Activated CD4-positive, alpha-beta T cell treated with anti-CD3 and anti-CD28 coated beads for 36 hours (primary cell): ENCODE measurements around the gene MTO1. TPM values are rescaled to one million over a fixed set of nuclear protein-coding genes. Genes with fewer than 3 reads are reported as not detected.
"Not testable (repeated sequence)": the region's sequence is repeated elsewhere in the genome, so short reads cannot be mapped to it uniquely, and the experiment has no call there.

ENCODE experiments used
- ATAC-seq: fragments of 200-7000 bp; cut with Tn5 transposase; one replicate; pipeline ENCODE4 v1.10.0; 2021; ENCODE audit warnings: mild to moderate bottlenecking, moderate library complexity
- CTCF ChIA-PET: fragments of 350-600 bp; sonication (Branson Sonifier 250); formaldehyde crosslinking; loops from one replicate; lab custom pipeline; 2021; ENCODE audit warnings: antibody characterized with exemption; lab: Charles Lee
- POLR2A ChIA-PET: fragments of 350-600 bp; sonication (Branson Sonifier 250); formaldehyde crosslinking; loops from one replicate; lab custom pipeline; 2021; ENCODE audit warnings: antibody characterized with exemption, inconsistent platforms; lab: Charles Lee
- DNase-seq: peaks from one replicate; pipeline ENCODE4 v3.0.0-alpha.2; 2020
- H3K27ac Mint-ChIP-seq: one replicate; pipeline ENCODE4 v1.8.0; 2021; ENCODE audit warnings: mixed read lengths
- H3K27me3 Mint-ChIP-seq: one replicate; pipeline ENCODE4 v1.8.0; 2021; ENCODE audit warnings: mixed read lengths
- H3K36me3 Mint-ChIP-seq: one replicate; pipeline ENCODE4 v1.8.0; 2021; ENCODE audit warnings: low read depth, mixed read lengths
- H3K4me1 Mint-ChIP-seq: one replicate; pipeline ENCODE4 v1.8.0; 2021; ENCODE audit warnings: mixed read lengths
- H3K4me3 Mint-ChIP-seq: one replicate; pipeline ENCODE4 v1.8.0; 2021; ENCODE audit warnings: mild to moderate bottlenecking, moderate library complexity, mixed read lengths
- H3K9me3 Mint-ChIP-seq: one replicate; pipeline ENCODE4 v1.8.0; 2021; ENCODE audit warnings: low read depth, mixed read lengths
- intact Hi-C, 2 experiments: fragments of 100-400 bp; cut with DNase I in 1 of 2; cut with micrococcal nuclease in 1 of 2; formaldehyde crosslinking; loops; one replicate each; pipeline versions ENCODE4 v1.14.2 to v1.15.1; 2022 to 2024; cut with DNase I, micrococcal nuclease
- total RNA-seq, 2 experiments: library from RNA; stranded (reverse); gene quantifications; one replicate each; pipeline ENCODE4 v1.2.3, GENCODE V29; 2021

Gene MTO1
- total RNA-seq, 2 experiments from 2014 or later = 45.0 to 49.7 TPM

- H3K4me1 Mint-ChIP-seq = peaks cover 6% of the 10 kb centered on the region
- H3K27ac Mint-ChIP-seq = no peak overlapping the region
- H3K36me3 Mint-ChIP-seq = peaks cover 6% of the 10 kb centered on the region
- no peaks in the 10 kb centered on the region for H3K27me3 Mint-ChIP-seq
- ChIA-PET POLR2A (no interaction called here), CTCF (interaction anchor here (0.6 to 1.2 kb wide), 5 partner anchors 16 to 182 kb away, joined by 3 to 5 read pairs (median 3); no protein-coding TSS in a partner anchor)
- DNase-seq (no peak), ATAC-seq (no peak)
- H3K4me3 Mint-ChIP-seq = no peak overlapping the region
- no peaks in the 10 kb centered on the region for H3K9me3 Mint-ChIP-seq
- intact Hi-C loops = no loop called here
Measured at GRCh38 chr6:73525546-73526330, 64.2 kb downstream of the MTO1 start.

DNA sequence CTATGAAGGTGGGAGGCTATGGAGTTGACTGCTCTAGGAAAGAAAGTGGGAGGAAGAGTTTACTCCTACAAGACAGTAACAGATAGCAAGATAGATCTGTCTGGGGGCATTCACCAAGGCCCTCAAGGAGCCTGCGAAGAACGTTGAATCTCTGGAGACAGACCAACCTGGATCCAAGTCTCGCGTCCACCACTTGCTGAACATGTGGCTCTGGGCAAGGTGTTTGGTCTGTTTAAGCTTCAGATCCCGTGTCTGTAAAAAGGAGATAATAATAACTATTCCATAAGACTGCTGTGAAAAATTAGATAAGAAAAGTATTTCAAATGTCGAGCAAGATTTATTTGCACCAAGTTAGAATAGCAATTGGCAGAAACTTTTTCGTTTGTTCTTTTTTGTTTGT is 67.4 kb downstream of the MTO1 start:
- no peak for ATAC-seq
- ChIA-PET CTCF (interaction anchor here (1.5 kb wide), 1 partner anchor 31 kb away, joined by 4 read pairs; no protein-coding TSS in a partner anchor), POLR2A (interaction anchor here (0.6 kb wide), 2 partner anchors 39 to 96 kb away, joined by 4 to 10 read pairs; no protein-coding TSS in a partner anchor)
- intact Hi-C loops = no loop called here
- Mint-ChIP-seq H3K9me3 (no peaks in the 10 kb centered on the region), H3K4me1 (peaks cover 6% of the 10 kb centered on the region), H3K27me3 (no peaks in the 10 kb centered on the region), H3K4me3 (no peak overlapping the region), H3K27ac (no peak overlapping the region), H3K36me3 (no peaks in the 10 kb centered on the region)
- DNase-seq = no peak

DNA sequence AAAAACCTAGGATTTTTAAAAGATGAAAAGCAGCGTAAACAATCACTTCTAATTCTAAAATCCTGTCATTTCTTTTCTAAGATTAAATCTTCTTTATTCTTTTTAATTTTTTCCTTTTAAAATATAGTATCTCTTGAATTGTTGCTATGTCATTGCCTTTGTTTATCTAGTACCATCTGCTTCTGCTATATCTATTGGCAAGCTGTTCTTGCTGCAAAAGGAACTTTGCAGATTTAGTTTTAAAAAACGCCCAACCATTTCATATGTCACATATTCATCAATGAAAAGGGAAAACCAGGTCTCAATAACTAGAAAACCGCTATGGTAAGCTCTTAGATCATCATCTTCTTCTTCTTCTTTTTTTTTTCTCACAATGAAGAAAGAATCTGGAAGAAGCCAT is 70.8 kb downstream of the MTO1 start:
- Mint-ChIP-seq H3K4me3 (no peak overlapping the region), H3K4me1 (no peaks in the 10 kb centered on the region), H3K9me3 (no peaks in the 10 kb centered on the region), H3K36me3 (no peaks in the 10 kb centered on the region), H3K27ac (no peak overlapping the region), H3K27me3 (no peaks in the 10 kb centered on the region)
- ChIA-PET POLR2A (no interaction called here), CTCF (interaction anchor here (0.7 to 1.5 kb wide), 3 partner anchors 16 to 75 kb away, joined by 3 to 4 read pairs (median 4); no protein-coding TSS in a partner anchor)
- DNase-seq (no peak), ATAC-seq (no peak)
- intact Hi-C loops = no loop called here

- no peak overlapping the region for H3K4me3 Mint-ChIP-seq
- ATAC-seq (no peak), DNase-seq (no peak)
- no peaks in the 10 kb centered on the region for H3K9me3 Mint-ChIP-seq
- ChIA-PET CTCF (interaction anchor here (0.8 to 1.4 kb wide), 2 partner anchors 12 to 208 kb away, joined by 3 read pairs; no protein-coding TSS in a partner anchor), POLR2A (no interaction called here)
- H3K4me1 Mint-ChIP-seq = no peaks in the 10 kb centered on the region
- no peaks in the 10 kb centered on the region for H3K36me3 Mint-ChIP-seq
- no peaks in the 10 kb centered on the region for H3K27me3 Mint-ChIP-seq
- intact Hi-C loops = no loop called here
- H3K27ac Mint-ChIP-seq = no peak overlapping the region
Measured at GRCh38 chr6:73534628-73535027, 73.1 kb downstream of the MTO1 start.

- Mint-ChIP-seq H3K4me3 (no peak overlapping the region), H3K27ac (no peak overlapping the region), H3K27me3 (no peaks in the 10 kb centered on the region), H3K4me1 (no peaks in the 10 kb centered on the region), H3K9me3 (no peaks in the 10 kb centered on the region), H3K36me3 (no peaks in the 10 kb centered on the region)
- ChIA-PET CTCF (interaction anchor here (0.7 to 0.8 kb wide), 2 partner anchors 9 to 23 kb away, joined by 3 to 5 read pairs; no protein-coding TSS in a partner anchor), POLR2A (interaction anchor here (0.6 kb wide), 1 partner anchor 42 kb away, joined by 6 read pairs; no protein-coding TSS in a partner anchor)
- intact Hi-C loops = no loop called here
- ATAC-seq (no peak), DNase-seq (no peak)
Measured at GRCh38 chr6:73537677-73538076, 76.1 kb downstream of the MTO1 start.

- H3K36me3 Mint-ChIP-seq = no peaks in the 10 kb centered on the region
- no peaks in the 10 kb centered on the region for H3K4me1 Mint-ChIP-seq
- H3K4me3 Mint-ChIP-seq = no peak overlapping the region
- H3K27ac Mint-ChIP-seq = no peak overlapping the region
- no peaks in the 10 kb centered on the region for H3K27me3 Mint-ChIP-seq
- no peaks in the 10 kb centered on the region for H3K9me3 Mint-ChIP-seq
- no peak for ATAC-seq
- ChIA-PET POLR2A (interaction anchor here (0.6 kb wide), 1 partner anchor 41 kb away, joined by 6 read pairs; no protein-coding TSS in a partner anchor), CTCF (interaction anchor here (0.8 kb wide), 1 partner anchor 24 kb away, joined by 5 read pairs; no protein-coding TSS in a partner anchor)
- intact Hi-C loops = no loop called here
- no peak for DNase-seq
Measured at GRCh38 chr6:73538116-73538779, 76.7 kb downstream of the MTO1 start.

- POLR2A ChIA-PET, H3K27ac Mint-ChIP-seq, DNase-seq, H3K36me3 Mint-ChIP-seq, H3K27me3 Mint-ChIP-seq, H3K9me3 Mint-ChIP-seq, ATAC-seq, H3K4me1 Mint-ChIP-seq, intact Hi-C loops, H3K4me3 Mint-ChIP-seq: not testable (repeated sequence)
- CTCF ChIA-PET = interaction anchor here (0.7 to 1.4 kb wide), 3 partner anchors 17 to 70 kb away, joined by 3 to 7 read pairs (median 5); no protein-coding TSS in a partner anchor
Measured at GRCh38 chr6:73542481-73542880, 80.9 kb downstream of the MTO1 start.

GRCh38 chr6:73542891-73543290 is 81.4 kb downstream of the MTO1 start:
- no peak for ATAC-seq
- H3K4me3 Mint-ChIP-seq = no peak overlapping the region
- H3K4me1 Mint-ChIP-seq = no peaks in the 10 kb centered on the region

DNA sequence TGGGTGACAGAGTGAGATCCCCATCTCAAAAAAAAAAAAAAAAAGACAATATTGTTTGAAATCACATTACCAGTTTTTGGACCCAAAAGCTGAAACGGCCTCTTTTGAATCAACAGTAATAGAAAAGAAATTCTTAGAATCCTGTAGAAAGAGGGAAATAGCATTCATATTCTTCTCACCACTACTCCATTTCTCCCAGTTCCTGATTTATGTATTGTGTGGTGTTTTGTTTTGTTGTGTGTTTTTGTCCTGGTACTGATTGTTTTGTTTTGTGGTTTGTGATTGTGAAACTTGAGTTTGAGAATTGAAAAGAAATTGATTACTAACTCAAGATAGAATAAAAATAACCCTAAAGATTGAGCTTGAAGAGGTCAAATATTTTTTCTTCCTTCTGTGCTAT is 85.5 kb downstream of the MTO1 start:
- no peaks in the 10 kb centered on the region for H3K4me1 Mint-ChIP-seq
- no peaks in the 10 kb centered on the region for H3K27me3 Mint-ChIP-seq
- H3K27ac Mint-ChIP-seq = no peak overlapping the region
- ATAC-seq (no peak), DNase-seq (no peak)
- POLR2A ChIA-PET = no interaction called here
- no peaks in the 10 kb centered on the region for H3K9me3 Mint-ChIP-seq
- no peaks in the 10 kb centered on the region for H3K36me3 Mint-ChIP-seq
- intact Hi-C loops = no loop called here
- no peak overlapping the region for H3K4me3 Mint-ChIP-seq
- CTCF ChIA-PET = interaction anchor here (1.6 kb wide), 1 partner anchor 64 kb away, joined by 4 read pairs; no protein-coding TSS in a partner anchor

More at GRCh38 chr6:73542891-73543290, 81.4 kb downstream of the MTO1 start:
- Mint-ChIP-seq H3K36me3 (no peaks in the 10 kb centered on the region), H3K27ac (no peak overlapping the region), H3K27me3 (no peaks in the 10 kb centered on the region), H3K9me3 (no peaks in the 10 kb centered on the region)
- intact Hi-C loops = no loop called here
- no peak for DNase-seq
- ChIA-PET CTCF (interaction anchor here (1.4 kb wide), 1 partner anchor 70 kb away, joined by 3 read pairs; no protein-coding TSS in a partner anchor), POLR2A (no interaction called here)

- intact Hi-C loops = no loop called here
- no peaks in the 10 kb centered on the region for H3K27me3 Mint-ChIP-seq
- H3K4me1 Mint-ChIP-seq = no peaks in the 10 kb centered on the region
- no peak for ATAC-seq
- POLR2A ChIA-PET = interaction anchor here (0.6 kb wide), 1 partner anchor 35 kb away, joined by 3 read pairs; no protein-coding TSS in a partner anchor
- DNase-seq = no peak
- H3K9me3 Mint-ChIP-seq = no peaks in the 10 kb centered on the region
- H3K27ac Mint-ChIP-seq = no peak overlapping the region
- no peak overlapping the region for H3K4me3 Mint-ChIP-seq
- no peaks in the 10 kb centered on the region for H3K36me3 Mint-ChIP-seq
- CTCF ChIA-PET = interaction anchor here (0.6 to 1.4 kb wide), 7 partner anchors 16 to 339 kb away, joined by 3 to 4 read pairs (median 3); no protein-coding TSS in a partner anchor
Measured at GRCh38 chr6:73548458-73549446, 87.2 kb downstream of the MTO1 start.
